Sigmoid colon (tissue), 4 donors: Measurements from ENCODE around the gene SLIT1.

Experiments
- CTCF ChIP-seq, 4 experiments: fragments of 450-650 bp in 3 of 4; fragments of 200-600 bp in 1 of 4; IDR thresholded peaks; one replicate each; pipeline ENCODE4 v1.5.1; 2016 to 2019; ENCODE audit warnings: antibody characterized with exemption in 4 of 4, mild to moderate bottlenecking in 3 of 4, moderate library complexity in 2 of 4
- EP300 ChIP-seq, 4 donors: sonication (generic); formaldehyde crosslinking; IDR thresholded peaks; one replicate each; pipeline ENCODE4 v1.6.1; 2017; ENCODE audit warnings: antibody characterized with exemption in 4 of 4
- POLR2A ChIP-seq, 2 donors: fragments of 450-650 bp; IDR thresholded peaks; one replicate each; pipeline ENCODE4 v1.6.1; 2016; ENCODE audit warnings: antibody characterized with exemption in 2 of 2, mild to moderate bottlenecking in 2 of 2, moderate library complexity in 2 of 2
- POLR2AphosphoS5 ChIP-seq, 4 donors: sonication (generic); formaldehyde crosslinking; IDR thresholded peaks; one replicate each; pipeline ENCODE4 v1.6.1; 2017; ENCODE audit warnings: antibody characterized with exemption in 4 of 4

- TF ChIP-seq CTCF (IDR thresholded peaks at IDR 0.05): no peak
- no peak for TF ChIP-seq POLR2AphosphoS5 (IDR thresholded peaks at IDR 0.05)
- TF ChIP-seq POLR2A (IDR thresholded peaks at IDR 0.05): no peak
- no peak for TF ChIP-seq EP300 (IDR thresholded peaks at IDR 0.05)
Measured at GRCh38 chr10:96958071-96958470, 227.7 kb downstream of the SLIT1 start.
